ENCODE measurements around the gene PPP1R14C.

Gene PPP1R14C

GRCh38 chr6:150142097-150142669, 661 bp upstream of the PPP1R14C start:
- no peak overlapping the region for H2AFZ ChIP-seq (ENCODE audit: insufficient read depth, low read length, poor library complexity)
- H3K27me3 ChIP-seq (ENCODE audit: insufficient read depth, low read length), result peaks cover 42% of the 10 kb centered on the region
- no peak overlapping the region for H3K4me3 ChIP-seq (ENCODE audit: low read depth, low read length)
- no CpG with 5 or more reads among the region's 25 CpGs for WGBS (ENCODE audit: extremely low coverage, insufficient coverage, insufficient read length)
- H2BK5ac ChIP-seq (ENCODE audit: low read depth, low read length, poor library complexity), result no peak overlapping the region
- peak overlapping the region; percentile 59 for H3K4me2 ChIP-seq (ENCODE audit: low read length)
- no peak overlapping the region for H3K23ac ChIP-seq (ENCODE audit: low read length)
- no peak overlapping the region for H2BK12ac ChIP-seq (ENCODE audit: low read length)
- DNase-seq, result peak in 1 of 2 donors; percentile 27
- no peak overlapping the region for H4K12ac ChIP-seq (ENCODE audit: low read depth, low read length)
- no peak overlapping the region for H3K9ac ChIP-seq (ENCODE audit: low read length)
- H4K91ac ChIP-seq (ENCODE audit: low read depth, low read length), result no peak overlapping the region
- H3K36me3 ChIP-seq (ENCODE audit: control insufficient read depth in 1 of 2, insufficient read depth in 2 of 2, low read length in 2 of 2), result no peaks in the 10 kb centered on the region
- H4K8ac ChIP-seq (ENCODE audit: low read depth, low read length), result no peak overlapping the region
- H3K4me1 ChIP-seq (ENCODE audit: control insufficient read depth in 1 of 2, insufficient read depth in 2 of 2, low read length in 2 of 2), result peaks cover 5 to 8% of the 10 kb centered on the region in 2 experiments
- no peak overlapping the region for H3K14ac ChIP-seq (ENCODE audit: low read length)
- no peak overlapping the region for H2BK120ac ChIP-seq (ENCODE audit: insufficient read depth, low read length, poor library complexity)
- H3K79me1 ChIP-seq (ENCODE audit: low read length), result no peaks in the 10 kb centered on the region
- no peaks in the 10 kb centered on the region for H3K79me2 ChIP-seq (ENCODE audit: control insufficient read depth, insufficient read depth, low read length, poor library complexity)
- peaks cover 6% of the 10 kb centered on the region for H3K9me3 ChIP-seq (ENCODE audit: insufficient read depth, low read depth, low read length)
- H2AK5ac ChIP-seq (ENCODE audit: low read length), result no peak overlapping the region
- no peak overlapping the region for H3K4ac ChIP-seq (ENCODE audit: low read depth, low read length)
- no peak overlapping the region for H3K18ac ChIP-seq (ENCODE audit: low read length)
- H3K27ac ChIP-seq (ENCODE audit: low read depth, low read length), result no peak overlapping the region

- Histone ChIP-seq H3K18ac (ENCODE audit: low read length) (no peak overlapping the region), H4K91ac (ENCODE audit: low read depth, low read length) (no peak overlapping the region), H3K79me2 (ENCODE audit: control insufficient read depth, insufficient read depth, low read length, poor library complexity) (no peaks in the 10 kb centered on the region), H3K27ac (ENCODE audit: low read depth, low read length) (no peak overlapping the region), H3K23ac (ENCODE audit: low read length) (no peak overlapping the region), H4K12ac (ENCODE audit: low read depth, low read length) (no peak overlapping the region), H4K8ac (ENCODE audit: low read depth, low read length) (no peak overlapping the region), H3K14ac (ENCODE audit: low read length) (no peak overlapping the region), H2BK120ac (ENCODE audit: insufficient read depth, low read length, poor library complexity) (no peak overlapping the region), H3K27me3 (ENCODE audit: insufficient read depth, low read length) (peaks cover 42% of the 10 kb centered on the region), H3K4me1 (ENCODE audit: control insufficient read depth in 1 of 2, insufficient read depth in 2 of 2, low read length in 2 of 2) (peaks cover 5 to 8% of the 10 kb centered on the region in 2 experiments), H3K36me3 (ENCODE audit: control insufficient read depth in 1 of 2, insufficient read depth in 2 of 2, low read length in 2 of 2) (no peaks in the 10 kb centered on the region), H2AFZ (ENCODE audit: insufficient read depth, low read length, poor library complexity) (no peak overlapping the region), H3K4me3 (ENCODE audit: low read depth, low read length) (peak overlapping the region; percentile 47), H3K4ac (ENCODE audit: low read depth, low read length) (no peak overlapping the region), H3K9ac (ENCODE audit: low read length) (no peak overlapping the region), H3K79me1 (ENCODE audit: low read length) (no peaks in the 10 kb centered on the region), H3K9me3 (ENCODE audit: insufficient read depth, low read depth, low read length) (peaks cover 6% of the 10 kb centered on the region), H3K4me2 (ENCODE audit: low read length) (peak overlapping the region; percentile 59), H2AK5ac (ENCODE audit: low read length) (no peak overlapping the region), H2BK12ac (ENCODE audit: low read length) (no peak overlapping the region), H2BK5ac (ENCODE audit: low read depth, low read length, poor library complexity) (no peak overlapping the region)
- no CpG with 5 or more reads among the region's 53 CpGs for WGBS (ENCODE audit: extremely low coverage, insufficient coverage, insufficient read length)
- no peak for DNase-seq
Observed at GRCh38 chr6:150143516-150144293, 861 bp downstream of the PPP1R14C start.

GRCh38 chr6:150144294-150144868, 1.5 kb downstream of the PPP1R14C start:
- Histone ChIP-seq H2AK5ac (ENCODE audit: low read length) (no peak overlapping the region), H4K8ac (ENCODE audit: low read depth, low read length) (no peak overlapping the region), H2BK120ac (ENCODE audit: insufficient read depth, low read length, poor library complexity) (no peak overlapping the region), H2AFZ (ENCODE audit: insufficient read depth, low read length, poor library complexity) (no peak overlapping the region), H3K4me2 (ENCODE audit: low read length) (no peak overlapping the region), H4K12ac (ENCODE audit: low read depth, low read length) (no peak overlapping the region), H3K23ac (ENCODE audit: low read length) (no peak overlapping the region), H3K14ac (ENCODE audit: low read length) (no peak overlapping the region), H3K18ac (ENCODE audit: low read length) (no peak overlapping the region), H2BK12ac (ENCODE audit: low read length) (no peak overlapping the region), H3K4ac (ENCODE audit: low read depth, low read length) (no peak overlapping the region), H3K4me1 (ENCODE audit: control insufficient read depth in 1 of 2, insufficient read depth in 2 of 2, low read length in 2 of 2) (peaks cover 5 to 8% of the 10 kb centered on the region in 2 experiments), H3K27me3 (ENCODE audit: insufficient read depth, low read length) (peaks cover 42% of the 10 kb centered on the region), H3K27ac (ENCODE audit: low read depth, low read length) (no peak overlapping the region), H3K9me3 (ENCODE audit: insufficient read depth, low read depth, low read length) (peaks cover 6% of the 10 kb centered on the region), H3K4me3 (ENCODE audit: low read depth, low read length) (no peak overlapping the region), H3K79me1 (ENCODE audit: low read length) (no peaks in the 10 kb centered on the region), H3K79me2 (ENCODE audit: control insufficient read depth, insufficient read depth, low read length, poor library complexity) (no peaks in the 10 kb centered on the region), H4K91ac (ENCODE audit: low read depth, low read length) (no peak overlapping the region), H2BK5ac (ENCODE audit: low read depth, low read length, poor library complexity) (no peak overlapping the region), H3K36me3 (ENCODE audit: control insufficient read depth in 1 of 2, insufficient read depth in 2 of 2, low read length in 2 of 2) (no peaks in the 10 kb centered on the region), H3K9ac (ENCODE audit: low read length) (no peak overlapping the region)
- no CpG with 5 or more reads among the region's 6 CpGs for WGBS (ENCODE audit: extremely low coverage, insufficient coverage, insufficient read length)
- no peak for DNase-seq

GRCh38 chr6:150145427-150145826, 2.6 kb downstream of the PPP1R14C start:
- no CpG with 5 or more reads among the region's 3 CpGs for WGBS (ENCODE audit: extremely low coverage, insufficient coverage, insufficient read length)
- Histone ChIP-seq H4K12ac (ENCODE audit: low read depth, low read length) (no peak overlapping the region), H2BK120ac (ENCODE audit: insufficient read depth, low read length, poor library complexity) (no peak overlapping the region), H3K27ac (ENCODE audit: low read depth, low read length) (no peak overlapping the region), H3K4ac (ENCODE audit: low read depth, low read length) (no peak overlapping the region), H4K91ac (ENCODE audit: low read depth, low read length) (no peak overlapping the region), H3K27me3 (ENCODE audit: insufficient read depth, low read length) (peaks cover 42% of the 10 kb centered on the region), H3K14ac (ENCODE audit: low read length) (no peak overlapping the region), H2BK5ac (ENCODE audit: low read depth, low read length, poor library complexity) (no peak overlapping the region), H3K9ac (ENCODE audit: low read length) (no peak overlapping the region), H3K18ac (ENCODE audit: low read length) (no peak overlapping the region), H2AK5ac (ENCODE audit: low read length) (no peak overlapping the region), H3K36me3 (ENCODE audit: control insufficient read depth in 1 of 2, insufficient read depth in 2 of 2, low read length in 2 of 2) (no peaks in the 10 kb centered on the region), H2AFZ (ENCODE audit: insufficient read depth, low read length, poor library complexity) (no peak overlapping the region), H3K79me1 (ENCODE audit: low read length) (no peaks in the 10 kb centered on the region), H3K9me3 (ENCODE audit: insufficient read depth, low read depth, low read length) (peaks cover 6% of the 10 kb centered on the region), H3K4me2 (ENCODE audit: low read length) (no peak overlapping the region), H3K4me1 (ENCODE audit: control insufficient read depth in 1 of 2, insufficient read depth in 2 of 2, low read length in 2 of 2) (peaks cover 5 to 8% of the 10 kb centered on the region in 2 experiments), H3K4me3 (ENCODE audit: low read depth, low read length) (no peak overlapping the region), H3K79me2 (ENCODE audit: control insufficient read depth, insufficient read depth, low read length, poor library complexity) (no peaks in the 10 kb centered on the region), H2BK12ac (ENCODE audit: low read length) (no peak overlapping the region), H3K23ac (ENCODE audit: low read length) (no peak overlapping the region), H4K8ac (ENCODE audit: low read depth, low read length) (no peak overlapping the region)
- no peak for DNase-seq
